HG03025 (cell line): Measurements from ENCODE around the gene GARS1.
A peak's percentile ranks its signal among the peaks of the same experiment; 100 is the strongest.
"Not testable (repeated sequence)": the region's sequence is repeated elsewhere in the genome, so short reads cannot be mapped to it uniquely, and the experiment has no call there.

Experiments
- ATAC-seq: cut with Tn5 transposase; IDR thresholded peaks from one replicate; pipeline ENCODE4 v1.9.1; 2021; ENCODE audit warnings: mild to moderate bottlenecking, moderate library complexity; ENCODE audit not compliant: unreplicated experiment, low FRiP score

GARS1 gene

GRCh38 chr7:30572212-30572841 is 22.4 kb upstream of the GARS1 start:
- ATAC-seq, result no peak

- ATAC-seq, result no peak
Measured at GRCh38 chr7:30575910-30576309, 18.8 kb upstream of the GARS1 start.

GRCh38 chr7:30583181-30583580 is 11.5 kb upstream of the GARS1 start:
- no peak for ATAC-seq

GRCh38 chr7:30584415-30584814 is 10.3 kb upstream of the GARS1 start:
- ATAC-seq, result no peak

- no peak for ATAC-seq
Measured at GRCh38 chr7:30584965-30585364, 9.7 kb upstream of the GARS1 start.

- ATAC-seq, result no peak
Measured at GRCh38 chr7:30585675-30586074, 9.0 kb upstream of the GARS1 start.

- not testable (repeated sequence) for ATAC-seq
Measured at GRCh38 chr7:30587547-30587946, 7.1 kb upstream of the GARS1 start.

- ATAC-seq, result no peak
Measured at GRCh38 chr7:30589111-30589510, 5.6 kb upstream of the GARS1 start.

- peak; percentile 24 for ATAC-seq
Measured at GRCh38 chr7:30594048-30594539, 584 bp upstream of the GARS1 start.

- peak; percentile 2 for ATAC-seq
Measured at GRCh38 chr7:30595436-30596013, 847 bp downstream of the GARS1 start.

- no peak for ATAC-seq
Measured at GRCh38 chr7:30596014-30596641, 1.4 kb downstream of the GARS1 start.

GRCh38 chr7:30596721-30597120 is 2.0 kb downstream of the GARS1 start:
- ATAC-seq, result no peak

- no peak for ATAC-seq
Measured at GRCh38 chr7:30598121-30598876, 3.6 kb downstream of the GARS1 start.

- no peak for ATAC-seq
Measured at GRCh38 chr7:30604901-30605300, 10.2 kb downstream of the GARS1 start.

- ATAC-seq, result no peak
Measured at GRCh38 chr7:30605832-30606231, 11.2 kb downstream of the GARS1 start.

GRCh38 chr7:30612658-30613265 is 18.1 kb downstream of the GARS1 start:
- no peak for ATAC-seq

- no peak for ATAC-seq
Measured at GRCh38 chr7:30613366-30614325, 19.0 kb downstream of the GARS1 start.

- no peak for ATAC-seq
Measured at GRCh38 chr7:30616318-30616717, 21.6 kb downstream of the GARS1 start.

GRCh38 chr7:30617359-30617758 is 22.7 kb downstream of the GARS1 start:
- ATAC-seq, result no peak
